ENCODE data around the gene ISG20.
"Not testable (repeated sequence)": the region's sequence is repeated elsewhere in the genome, so short reads cannot be mapped to it uniquely, and the experiment has no call there.

ISG20 gene

DNA sequence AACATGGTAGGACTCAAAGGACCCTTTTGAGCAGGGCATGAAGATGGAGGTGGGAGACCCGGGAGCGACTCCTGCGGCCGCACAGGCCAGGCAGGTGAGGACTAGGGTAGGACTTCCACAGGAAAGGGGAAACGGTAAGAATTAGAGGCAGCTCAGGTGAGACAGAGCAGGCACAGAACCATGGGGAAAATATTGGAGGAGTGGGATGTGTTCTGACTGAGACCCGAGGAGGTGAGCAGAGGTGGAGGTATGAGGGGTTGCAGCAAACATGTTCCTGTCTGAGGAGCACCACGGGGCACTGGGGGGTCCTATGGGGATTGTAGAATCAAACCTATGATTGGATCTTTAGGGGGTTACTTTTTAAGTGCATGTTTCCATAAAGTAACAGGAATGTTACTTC is 1.4 kb upstream of the ISG20 start:
- DNase-seq: no peak

DNA sequence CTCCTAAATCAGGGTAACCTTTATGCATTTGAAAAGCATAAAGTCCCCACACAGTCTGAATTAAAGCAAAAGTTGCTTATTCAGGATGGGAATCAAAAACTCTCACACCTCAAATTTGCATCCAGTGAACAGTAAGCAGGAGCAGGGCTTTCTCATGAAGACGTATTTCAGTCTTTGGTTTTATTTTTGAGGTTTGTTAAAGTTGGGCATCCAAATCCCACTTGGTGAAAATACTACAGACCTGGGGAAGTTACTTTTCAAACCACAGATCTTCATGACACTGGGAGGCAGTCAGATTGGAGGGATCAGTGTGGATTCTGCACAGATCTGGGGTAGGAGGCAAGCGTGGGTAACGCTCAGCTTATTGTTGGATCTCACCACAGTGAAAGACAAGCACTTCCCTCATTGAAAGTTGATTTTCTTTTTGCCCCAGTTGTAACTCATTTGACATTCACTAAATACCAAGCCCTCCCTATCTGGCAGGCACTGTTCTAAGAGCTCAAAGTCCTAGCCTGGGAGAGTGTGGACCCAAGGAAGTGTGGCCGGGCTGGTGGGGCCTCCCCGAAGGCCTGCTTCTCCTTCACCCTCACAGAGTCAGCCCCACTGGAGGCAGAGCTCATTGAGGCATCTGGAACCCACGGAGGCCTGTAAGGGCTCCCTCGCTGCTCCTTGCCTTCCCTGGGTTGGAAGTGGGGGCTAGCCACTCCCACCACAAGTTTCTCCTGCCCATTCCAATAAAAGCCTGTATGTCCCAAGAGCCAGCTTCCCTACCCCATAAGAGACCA is 783 bp upstream of the ISG20 start:
- DNase-seq: no peak

DNA sequence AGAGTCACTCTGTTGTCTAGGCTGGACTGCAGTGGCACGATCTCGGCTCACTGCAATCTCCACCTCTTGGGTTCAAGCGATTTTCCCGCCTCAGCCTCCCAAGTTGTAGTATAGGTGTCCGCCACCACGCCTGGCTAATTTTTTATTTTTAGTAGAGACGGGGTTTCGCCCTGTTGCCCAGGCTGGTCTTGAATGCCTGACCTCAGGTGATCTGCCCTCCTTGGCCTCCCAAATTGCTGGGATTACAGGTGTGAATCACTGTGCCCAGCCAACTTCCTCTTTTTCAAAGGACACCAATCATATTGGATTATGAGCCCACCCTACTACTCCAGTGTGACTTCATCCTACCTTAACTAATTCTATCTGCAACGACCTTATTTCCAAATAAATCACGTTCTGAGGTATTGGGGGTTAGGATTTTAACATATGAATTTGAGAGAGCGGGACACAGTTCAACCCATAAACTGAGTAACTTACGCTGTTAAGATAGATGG is 3.2 kb downstream of the ISG20 start:
- DNase-seq: no peak

DNA sequence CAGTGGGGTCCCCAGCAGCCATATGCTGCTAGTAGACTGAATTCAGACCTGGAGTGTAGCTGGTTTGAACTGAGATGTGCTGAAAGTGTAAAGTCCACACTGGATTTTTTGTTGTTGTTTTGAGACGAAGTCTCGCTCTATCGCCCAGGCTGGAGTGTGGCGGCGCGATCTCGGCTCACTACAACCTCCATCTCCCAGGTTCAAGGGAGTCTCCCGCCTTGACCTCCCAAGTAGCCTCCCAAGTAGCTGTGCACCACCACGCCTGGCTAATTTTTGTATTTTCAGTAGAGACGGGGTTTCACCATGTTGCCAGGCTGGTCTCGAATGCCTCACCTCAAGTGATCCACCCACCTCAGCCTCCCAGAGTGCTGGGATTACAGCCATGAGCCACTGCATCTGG is 3.7 kb downstream of the ISG20 start:
- not testable (repeated sequence) for DNase-seq

DNA sequence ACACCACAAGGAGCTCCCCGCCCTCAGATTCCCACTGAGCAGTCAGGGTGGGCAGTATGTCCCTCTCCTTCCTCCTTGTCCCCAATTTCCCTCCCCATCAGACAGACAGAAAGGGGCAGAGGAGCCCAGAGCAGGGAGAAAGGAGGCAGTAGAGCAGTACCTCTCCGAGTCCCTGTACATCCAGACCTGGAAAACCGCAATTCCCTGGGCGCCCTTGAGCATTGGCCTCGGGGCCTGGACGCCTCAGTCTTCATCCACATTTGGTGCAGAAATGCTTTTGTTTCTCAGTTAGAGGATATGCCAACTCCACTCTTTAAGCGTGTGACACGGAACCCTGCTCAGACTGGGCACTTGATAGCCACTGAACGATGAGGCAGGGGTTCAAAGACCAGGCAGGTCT is 5.9 kb downstream of the ISG20 start:
- no peak for DNase-seq

DNA sequence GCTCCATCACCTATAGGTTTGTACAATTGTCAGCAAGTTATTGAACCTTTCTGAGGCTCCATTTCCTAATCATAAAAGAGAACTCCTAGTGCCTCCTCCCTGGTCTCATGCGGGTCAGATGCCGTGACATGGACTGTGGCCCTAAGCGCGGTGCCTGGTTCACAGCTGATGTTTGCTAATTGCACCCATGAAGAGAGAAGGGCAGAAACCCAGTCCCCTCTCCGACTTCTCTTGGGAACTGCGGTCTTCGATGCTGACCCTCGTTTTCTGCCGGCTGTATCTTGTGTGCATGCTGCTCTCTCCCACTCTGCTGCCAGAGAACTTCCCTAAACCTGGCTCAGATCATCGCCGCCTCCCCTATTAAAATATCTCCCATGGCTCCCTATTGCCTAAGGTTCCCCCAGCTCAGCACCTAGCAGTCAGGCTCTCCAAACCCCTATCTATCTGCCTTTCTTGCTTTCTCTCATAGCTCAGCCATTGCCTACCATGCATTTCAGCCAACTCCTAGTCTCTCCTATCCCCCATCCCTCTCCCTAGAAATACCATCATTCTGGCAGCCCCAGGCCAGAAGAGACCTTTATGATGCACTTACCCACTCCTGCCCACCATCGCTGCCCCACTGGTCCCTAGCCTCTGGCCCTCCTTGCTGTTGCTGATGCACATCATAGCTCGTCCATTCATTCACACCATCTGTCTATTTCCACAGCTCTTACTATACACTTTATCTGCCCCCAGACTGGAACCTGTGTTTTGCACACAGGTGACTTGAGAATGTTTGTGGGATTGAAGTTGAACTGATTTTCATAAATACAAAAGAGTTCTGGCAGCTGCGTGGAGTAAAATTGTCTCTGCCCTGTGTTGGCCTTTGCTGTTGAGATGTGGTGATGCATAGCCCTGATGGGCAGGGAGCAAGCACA is 6.6 kb downstream of the ISG20 start:
- no peak for DNase-seq

DNA sequence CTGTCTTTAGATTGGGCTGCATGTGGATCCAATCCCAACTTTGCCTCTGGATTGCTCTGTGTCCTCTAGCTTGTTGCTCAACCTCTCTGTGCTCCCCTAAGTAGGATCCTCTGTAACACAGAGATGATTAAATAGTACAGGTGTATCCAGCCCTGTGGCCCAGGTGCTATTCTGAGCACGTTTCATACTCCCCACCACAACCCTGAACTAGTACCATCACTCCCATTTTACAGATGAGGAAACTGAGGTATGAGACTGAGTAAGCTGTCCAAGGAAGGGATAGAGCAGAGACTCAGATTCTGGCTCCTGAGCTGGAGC is 7.2 kb downstream of the ISG20 start:
- no peak for DNase-seq

DNA sequence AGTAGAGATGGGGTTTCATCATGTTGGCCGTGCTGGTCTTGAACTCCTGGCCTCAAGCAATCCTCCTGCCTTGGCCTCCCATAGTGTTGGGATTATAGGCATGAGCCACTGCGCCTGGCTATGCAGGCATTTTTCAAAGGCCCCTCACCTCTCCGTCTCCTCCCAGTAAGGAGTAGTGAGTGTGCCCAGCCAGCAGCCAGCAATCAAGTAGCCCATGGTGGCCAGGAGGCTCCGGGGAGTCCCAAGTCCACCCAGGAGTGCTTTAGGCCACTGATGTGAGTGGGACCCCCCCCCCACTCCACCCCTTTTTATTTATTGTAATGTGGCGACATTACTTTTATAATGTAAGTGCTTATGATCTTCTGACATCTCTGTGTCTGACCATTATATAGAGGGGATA is 8.1 kb downstream of the ISG20 start:
- DNase-seq: no peak

DNA sequence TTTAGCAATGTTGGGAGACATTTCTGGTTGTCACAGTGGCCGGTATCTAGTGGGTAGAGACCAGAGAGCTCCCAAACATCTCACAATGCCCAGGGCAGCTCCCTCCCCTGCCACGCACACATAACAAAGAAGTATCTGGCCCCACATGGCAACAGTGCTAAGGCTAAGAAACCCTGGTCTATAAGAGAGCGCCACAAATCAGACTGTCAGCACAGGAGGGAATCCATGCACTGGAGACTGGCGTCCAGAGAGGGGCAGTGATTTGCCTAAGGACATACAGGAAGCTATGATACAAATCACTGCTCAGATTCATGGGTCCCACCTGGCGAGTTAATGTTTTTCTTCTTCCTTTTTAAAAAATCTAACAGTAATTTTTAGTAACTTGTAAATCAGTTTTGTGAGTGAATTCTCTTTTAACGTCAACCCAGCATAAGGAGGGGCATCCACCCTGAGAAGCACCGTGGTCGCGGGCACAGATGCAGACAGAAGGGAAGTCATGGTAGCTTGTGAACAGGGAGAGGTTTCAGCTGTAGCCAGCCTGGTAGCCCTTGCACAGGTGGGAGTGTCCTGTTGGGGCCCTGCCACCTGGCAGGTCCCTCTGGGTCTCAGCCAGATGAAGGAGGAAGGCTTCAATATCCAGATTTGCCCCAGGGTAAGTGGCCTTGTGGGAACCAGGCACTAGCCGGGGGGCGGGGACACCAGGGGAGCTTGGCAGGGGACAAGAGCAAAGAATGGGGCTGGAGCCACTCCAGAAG is 8.7 kb downstream of the ISG20 start:
- no peak for DNase-seq

DNA sequence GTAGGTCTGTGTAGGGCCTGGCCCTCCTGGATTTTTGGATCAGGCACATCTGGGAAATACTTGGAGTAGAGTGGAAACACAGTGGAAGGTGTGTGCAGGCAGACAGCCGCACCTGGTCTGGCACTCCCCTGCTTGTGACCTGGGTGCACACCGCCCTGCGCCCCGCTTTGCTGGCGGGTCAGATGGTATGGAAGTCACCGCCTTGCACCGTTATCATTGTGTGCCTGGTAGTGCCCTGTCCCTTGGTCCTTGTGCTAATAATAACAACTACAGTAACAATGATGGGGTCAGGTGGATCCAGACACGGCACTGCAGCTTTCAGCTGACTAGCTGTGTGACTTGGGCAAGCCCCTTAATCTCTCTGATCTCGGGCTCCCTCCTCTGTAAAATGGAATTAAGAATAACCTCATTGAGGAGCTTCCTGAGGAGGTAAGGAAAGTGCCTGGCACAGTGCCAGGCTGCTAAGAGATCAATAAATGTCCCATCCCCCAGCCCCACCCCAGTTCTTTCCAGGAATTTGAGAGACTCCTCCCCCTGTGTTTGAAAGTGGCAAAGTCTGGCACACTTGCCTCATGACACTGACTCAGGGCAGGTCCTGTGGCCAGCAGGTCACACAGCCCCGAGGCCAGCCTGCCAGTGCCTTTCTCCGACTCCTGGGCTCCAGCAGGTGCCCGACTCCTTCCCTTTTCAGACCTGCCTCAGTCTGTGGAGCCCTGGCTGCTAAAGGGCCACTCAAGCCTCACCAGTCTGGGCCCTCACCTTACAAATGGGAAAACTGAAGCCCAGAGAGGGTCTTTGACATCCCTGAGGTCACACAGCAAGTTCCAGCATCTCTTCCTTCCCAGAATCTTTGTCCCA is 9.8 kb downstream of the ISG20 start:
- no peak for DNase-seq

DNA sequence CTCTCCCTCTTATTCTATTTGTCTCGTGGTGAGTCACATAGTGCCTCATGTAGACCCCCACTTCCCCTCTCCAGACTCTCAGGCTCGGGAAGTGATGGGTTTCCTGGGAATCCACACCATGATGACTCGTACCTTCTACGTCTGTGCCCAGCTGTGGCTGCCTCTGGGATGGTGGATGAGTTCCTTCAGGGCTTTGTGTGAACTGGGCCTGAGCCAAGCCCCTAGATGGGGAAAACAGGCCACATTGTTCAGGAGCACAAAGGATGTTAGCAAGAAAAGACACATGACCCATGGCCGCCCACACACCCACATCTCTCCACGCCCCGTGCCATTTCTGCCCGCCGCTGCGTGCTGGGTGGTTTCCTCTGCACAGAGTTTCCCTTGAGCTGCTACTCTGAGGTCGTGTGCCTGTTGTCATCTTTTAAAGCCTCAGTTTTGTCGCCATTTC is 10.5 kb downstream of the ISG20 start:
- no peak for DNase-seq

DNA sequence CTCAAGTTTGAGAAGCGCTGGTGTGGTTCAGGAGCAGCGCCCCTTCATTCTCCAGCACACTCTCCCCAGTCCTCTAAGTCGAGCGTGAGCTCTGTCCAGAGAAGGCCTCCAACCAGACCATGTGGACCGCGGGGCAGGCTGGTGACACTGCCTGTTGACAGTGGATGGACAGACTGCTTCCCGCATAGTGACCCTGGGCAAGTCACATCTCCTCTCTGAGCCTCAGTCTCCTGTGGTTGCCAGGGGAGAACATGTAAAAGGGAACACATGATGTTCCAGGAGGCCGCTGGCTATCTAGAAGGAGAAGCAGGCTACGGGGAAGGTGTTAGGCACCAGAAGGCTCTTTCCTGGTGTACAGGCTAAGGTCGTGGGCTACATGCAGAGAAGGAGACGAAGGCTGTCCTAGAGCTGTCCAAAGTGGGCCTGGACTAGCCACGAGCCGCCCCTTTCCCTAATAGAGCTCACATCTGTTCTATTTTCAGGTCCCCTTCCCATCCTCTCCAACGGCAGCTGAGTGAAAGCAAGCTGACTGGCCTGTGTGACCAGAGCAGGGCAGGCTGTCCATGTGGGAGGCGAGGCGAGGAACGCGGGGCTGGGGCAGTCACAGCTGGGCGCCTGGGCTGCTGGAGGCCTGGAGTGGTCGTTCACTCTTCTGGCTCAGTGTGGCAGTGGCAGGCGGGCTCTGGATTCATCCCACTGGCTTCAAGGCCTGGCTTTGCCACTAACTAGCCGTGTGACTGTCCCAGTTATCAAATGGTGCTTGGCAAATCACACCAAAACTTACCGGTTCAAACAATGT is 11.1 kb downstream of the ISG20 start:
- DNase-seq: no peak

DNA sequence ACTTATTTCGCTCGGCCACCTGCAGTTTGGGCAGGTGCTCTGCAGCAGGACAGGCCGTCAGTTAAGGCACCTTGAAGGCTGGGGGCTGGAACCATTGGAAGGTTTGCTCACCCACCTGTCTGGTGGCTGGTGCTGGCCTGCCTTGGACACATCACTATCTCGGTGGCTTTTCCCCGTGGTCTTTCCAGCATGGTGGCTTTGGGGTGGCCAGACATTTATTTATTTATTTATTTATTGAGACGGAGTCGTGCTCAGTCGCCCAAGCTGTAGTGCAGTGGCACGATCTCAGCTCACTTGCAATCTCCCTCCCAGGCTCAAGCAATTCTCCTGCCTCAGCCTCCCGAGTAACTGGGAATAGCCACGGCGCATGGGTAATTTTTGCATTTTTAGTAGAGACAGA is 11.7 kb downstream of the ISG20 start:
- DNase-seq: no peak

DNA sequence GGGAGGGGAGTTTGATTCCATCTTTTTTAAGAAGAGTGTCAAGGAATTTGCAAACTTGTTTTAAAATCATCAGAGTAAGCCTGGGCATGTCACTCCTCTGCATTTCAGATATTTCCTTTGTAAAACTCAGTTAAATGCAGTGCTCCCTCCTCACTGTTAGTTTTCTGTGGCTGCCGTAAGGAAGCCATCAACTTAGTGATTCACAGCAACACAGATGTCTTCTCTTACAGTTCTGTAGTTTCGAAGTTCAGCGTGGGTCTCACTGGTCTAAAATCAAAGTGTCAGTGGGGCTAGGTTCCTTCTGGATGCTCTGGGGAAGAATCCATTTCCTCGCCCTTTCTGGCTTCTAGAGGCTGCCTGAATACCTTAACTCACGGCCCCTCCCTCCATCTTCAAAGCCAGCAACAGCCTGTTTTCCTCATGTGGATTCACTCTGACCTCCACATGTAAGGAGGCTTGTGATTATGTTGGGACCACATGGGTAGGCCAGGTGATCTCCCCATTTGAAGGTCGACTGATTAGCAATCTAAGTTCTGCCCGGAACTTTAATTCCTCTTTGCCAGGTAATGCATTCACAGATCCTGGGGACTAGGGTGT is 12.4 kb downstream of the ISG20 start:
- no peak for DNase-seq

DNA sequence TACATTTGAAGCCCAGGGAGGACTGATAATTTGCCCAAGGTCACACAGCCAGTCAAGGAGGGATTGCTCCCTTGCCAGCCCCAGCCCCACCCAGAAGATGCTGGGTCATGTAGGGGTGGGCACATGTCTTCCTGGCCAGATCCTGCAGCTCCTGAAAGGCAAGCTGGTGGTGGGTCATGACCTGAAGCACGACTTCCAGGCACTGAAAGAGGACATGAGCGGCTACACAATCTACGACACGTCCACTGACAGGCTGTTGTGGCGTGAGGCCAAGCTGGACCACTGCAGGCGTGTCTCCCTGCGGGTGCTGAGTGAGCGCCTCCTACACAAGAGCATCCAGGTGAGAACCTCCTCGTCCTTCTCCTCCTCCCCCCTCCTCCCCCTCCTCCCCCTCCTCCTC is 13.2 kb downstream of the ISG20 start:
- DNase-seq: no peak

DNA sequence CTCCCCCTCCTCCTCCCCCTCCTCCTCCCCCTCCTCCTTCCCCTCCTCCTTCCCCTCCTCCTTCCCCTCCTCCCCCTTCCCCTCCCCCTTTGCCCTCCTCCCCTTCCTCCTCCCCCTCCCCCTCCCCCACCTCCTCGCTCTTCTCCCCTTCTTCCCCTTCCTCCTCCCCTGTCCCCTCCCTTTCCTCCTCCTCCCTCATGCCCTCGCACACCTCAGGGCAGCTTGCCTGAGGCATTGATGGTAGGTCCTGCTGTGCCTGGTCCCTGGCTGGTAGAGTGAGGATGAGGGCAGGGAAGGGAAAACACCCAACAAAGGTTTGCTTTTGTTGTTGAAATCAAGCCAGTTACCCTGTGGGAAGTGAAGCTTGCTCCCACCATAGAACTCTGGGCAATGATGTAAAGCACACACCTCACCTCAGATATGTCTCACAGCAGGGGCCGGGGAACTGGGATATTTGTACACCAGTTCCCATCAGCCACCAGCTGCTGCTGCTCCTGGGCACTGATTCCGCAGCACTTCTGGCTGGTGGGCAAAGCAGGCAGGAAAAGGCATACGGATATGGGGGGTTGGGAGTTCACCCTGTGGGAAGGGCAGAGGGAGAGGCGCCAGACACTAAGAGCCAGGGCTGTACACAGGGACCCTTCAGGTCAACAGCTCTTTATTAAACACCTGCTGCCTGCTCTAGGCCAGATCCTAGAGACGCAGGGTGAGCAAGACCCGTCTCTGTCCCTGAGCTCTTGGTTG is 13.8 kb downstream of the ISG20 start:
- no peak for DNase-seq

DNA sequence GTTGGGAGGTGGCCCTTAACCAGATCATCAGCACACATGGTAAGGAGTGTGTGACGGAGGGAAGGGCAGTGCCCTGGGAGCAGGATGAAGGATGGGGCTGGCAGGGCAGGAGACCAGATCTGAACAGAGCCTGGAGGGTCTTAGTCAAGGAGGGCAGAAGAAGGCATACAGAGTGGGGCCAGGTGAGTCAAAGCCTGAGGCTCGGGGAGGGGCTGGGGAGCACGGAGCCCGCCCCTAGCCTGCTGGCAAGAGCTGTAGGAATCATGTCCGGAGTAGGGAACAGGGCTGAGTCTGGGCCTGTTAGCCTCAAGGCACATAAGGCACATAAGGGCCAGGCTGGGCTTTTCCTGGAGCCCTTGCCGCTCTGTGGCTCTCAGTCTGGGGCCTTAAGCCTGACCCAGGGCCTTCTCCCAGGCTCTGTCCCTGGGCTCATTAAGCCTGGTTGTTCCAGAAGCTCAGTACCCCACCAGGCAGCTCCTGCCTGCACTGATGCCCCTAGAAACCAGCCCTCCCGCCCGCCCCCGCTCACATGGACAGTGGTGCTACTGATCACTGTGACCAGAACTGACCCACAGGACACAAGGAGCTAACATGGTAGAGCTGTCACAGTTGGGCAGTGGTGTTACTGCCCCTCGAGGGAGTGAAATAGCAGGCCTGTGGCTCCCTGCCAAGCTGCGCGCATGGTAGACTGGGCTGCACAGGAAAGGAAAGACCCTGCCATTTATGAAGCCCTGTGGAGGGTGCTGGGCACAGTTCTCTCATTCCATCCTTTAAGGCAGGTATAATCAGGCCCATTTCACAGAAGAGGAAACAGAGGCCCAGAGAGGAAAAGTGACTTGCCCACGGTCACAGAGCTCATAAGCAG is 14.6 kb downstream of the ISG20 start:
- DNase-seq: no peak

DNA sequence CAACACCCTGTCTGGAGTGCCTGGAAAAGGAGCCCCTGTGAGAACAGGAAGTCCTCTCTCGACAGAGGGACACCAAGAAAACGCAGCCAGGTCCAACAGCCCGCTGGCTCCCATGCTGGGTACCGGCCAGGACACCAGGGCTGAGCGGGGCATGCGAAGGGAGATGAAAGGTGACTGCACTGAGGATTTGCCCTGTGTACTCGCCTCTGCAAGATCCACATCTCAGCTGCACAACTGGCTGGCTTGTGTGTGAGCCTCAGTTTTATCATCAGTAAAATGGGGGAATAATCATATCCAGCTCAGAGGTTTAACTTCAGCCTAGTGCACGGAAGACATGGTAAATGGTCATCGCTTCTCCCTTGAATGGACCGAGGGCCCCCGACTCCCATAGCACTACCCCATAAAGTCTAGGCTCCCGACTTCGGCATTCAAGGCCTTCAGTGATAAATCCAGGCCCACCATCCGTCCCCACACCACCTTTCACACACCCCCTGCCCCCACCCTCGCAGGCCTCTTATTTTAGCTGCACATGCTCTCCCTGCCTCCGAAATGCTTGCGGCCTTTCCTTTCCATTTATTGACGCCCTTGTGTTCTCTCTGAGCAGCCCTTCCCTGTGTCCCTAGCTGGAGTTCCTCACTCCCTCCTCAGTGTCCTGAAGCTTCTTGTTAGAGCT is 15.8 kb downstream of the ISG20 start:
- no peak for DNase-seq

DNA sequence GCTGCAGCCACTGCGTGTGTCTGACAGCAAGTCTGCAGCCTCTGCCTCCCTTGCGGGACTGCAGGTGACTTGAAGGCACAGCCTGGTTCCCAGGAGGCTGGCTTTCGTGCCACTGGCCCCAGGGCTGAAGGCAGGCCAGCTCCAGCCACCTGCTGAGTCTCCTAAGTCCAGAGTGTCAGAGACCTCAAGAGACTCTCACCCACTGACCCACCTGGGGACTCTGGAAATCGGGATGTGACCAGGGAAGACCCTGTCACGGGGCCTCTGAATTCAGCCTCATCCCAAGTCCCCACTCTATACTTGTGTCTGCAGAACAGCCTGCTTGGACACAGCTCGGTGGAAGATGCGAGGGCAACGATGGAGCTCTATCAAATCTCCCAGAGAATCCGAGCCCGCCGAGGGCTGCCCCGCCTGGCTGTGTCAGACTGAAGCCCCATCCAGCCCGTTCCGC is 16.3 kb downstream of the ISG20 start:
- DNase-seq: no peak
